RWPE1 (cell line): ENCODE results near the gene ATXN10.

ENCODE experiments used
- CTCF ChIA-PET: fragments of 350-600 bp; sonication (Branson Sonifier 250); formaldehyde crosslinking; extraction: SDS; loops from one replicate; lab custom pipeline; 2021; lab: Yijun Ruan, JAX
- POLR2A ChIA-PET: fragments of 400-600 bp; formaldehyde crosslinking; extraction: SDS; loops from one replicate; lab custom pipeline; 2020; ENCODE audit warnings: antibody characterized with exemption; ENCODE audit not compliant: low non-redundant PET; lab: Yijun Ruan, JAX
- DNase-seq: peaks from one replicate; pipeline ENCODE4 v3.0.0; 2012; ENCODE audit warnings: low spot score
- H3K27ac ChIP-seq: fragments of 450-650 bp; 2 replicates; pipeline ENCODE4 v1.5.1; 2017
- CTCF ChIP-seq: fragments of 450-650 bp; conservative IDR thresholded peaks from 2 replicates; pipeline ENCODE4 v1.5.1; 2017; ENCODE audit warnings: low read depth, mild to moderate bottlenecking

The ATXN10 gene

DNA sequence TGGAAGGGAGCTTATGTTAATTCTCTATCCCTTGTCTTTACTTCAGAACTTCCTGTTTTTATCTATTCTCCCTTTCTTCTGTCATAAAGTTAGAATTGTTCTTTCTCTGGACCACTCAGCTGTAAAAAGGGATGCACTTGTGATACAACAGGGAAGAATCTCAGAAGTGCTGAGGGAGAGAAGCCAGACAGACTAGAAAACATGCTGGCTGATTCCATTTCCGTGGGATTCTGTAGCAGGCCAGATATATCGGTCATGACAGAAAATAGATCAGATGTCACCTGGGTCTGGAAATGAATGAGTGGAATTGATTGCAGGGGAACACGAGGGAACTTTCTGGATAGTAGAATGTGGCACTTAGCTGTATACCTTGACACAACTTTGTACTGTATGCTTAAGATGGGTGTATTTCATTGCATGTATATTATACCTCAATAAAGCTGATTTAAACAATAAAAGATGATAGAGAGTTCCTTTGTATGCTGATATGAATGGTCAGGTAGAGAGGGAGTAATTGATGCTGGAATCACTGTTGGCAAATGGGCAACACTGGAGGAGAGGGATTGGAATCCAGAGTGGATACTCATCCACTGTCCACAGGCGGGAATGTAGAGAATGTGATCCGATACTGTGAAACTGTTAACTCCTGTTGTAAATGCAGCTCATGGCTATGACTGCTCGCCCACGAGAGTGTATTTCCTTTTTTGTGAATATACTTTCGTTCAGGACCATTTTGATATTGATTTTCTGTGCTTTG is 59.6 kb downstream of the ATXN10 start:
- no peak for TF ChIP-seq CTCF
- ChIA-PET POLR2A (no interaction called here), CTCF (interaction anchor here (1.1 kb wide), 1 partner anchor 13 kb away, joined by 4 read pairs; no protein-coding TSS in a partner anchor)

DNA sequence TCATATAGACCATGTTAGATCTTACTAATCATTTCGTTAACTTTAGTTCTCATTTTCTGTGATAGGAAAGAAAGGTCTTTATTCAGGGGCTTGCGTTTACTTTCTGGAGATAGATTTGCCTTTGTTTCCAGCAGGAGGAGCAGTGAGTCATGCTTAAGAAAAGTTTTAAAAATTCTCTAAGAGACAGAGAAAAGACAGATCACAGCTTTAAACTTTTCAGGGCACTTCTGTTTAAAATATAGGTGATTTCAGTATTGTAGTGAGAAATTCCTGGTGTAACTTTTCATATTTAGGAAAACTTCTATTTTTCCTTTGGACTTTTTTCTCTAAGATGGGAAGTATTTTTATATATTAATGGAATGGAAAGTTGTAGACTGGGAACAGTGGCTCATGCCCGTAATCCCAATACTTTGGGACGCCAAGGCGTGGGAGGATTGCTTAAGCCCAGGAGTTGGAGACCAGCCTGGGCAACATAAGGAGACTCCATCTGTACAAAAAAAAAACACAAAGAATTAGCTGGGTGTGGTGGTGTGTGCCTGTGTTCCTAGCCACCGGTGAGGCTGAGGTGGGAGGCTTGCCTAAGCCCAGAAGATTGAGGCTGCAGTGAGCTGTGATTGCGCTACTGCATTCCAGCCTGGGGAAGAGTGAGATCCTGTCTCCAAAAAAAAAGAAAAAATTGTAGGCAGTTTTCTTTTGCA is 60.3 kb downstream of the ATXN10 start:
- DNase-seq: no peak
- CTCF ChIA-PET: interaction anchor here (0.6 to 1.1 kb wide), 2 partner anchors 12 to 98 kb away, joined by 3 to 4 read pairs; no protein-coding TSS in a partner anchor

More for the DNA sequence above, 59.6 kb downstream of the ATXN10 start:
- H3K27ac ChIP-seq: no peak overlapping the region
- DNase-seq: no peak

DNA sequence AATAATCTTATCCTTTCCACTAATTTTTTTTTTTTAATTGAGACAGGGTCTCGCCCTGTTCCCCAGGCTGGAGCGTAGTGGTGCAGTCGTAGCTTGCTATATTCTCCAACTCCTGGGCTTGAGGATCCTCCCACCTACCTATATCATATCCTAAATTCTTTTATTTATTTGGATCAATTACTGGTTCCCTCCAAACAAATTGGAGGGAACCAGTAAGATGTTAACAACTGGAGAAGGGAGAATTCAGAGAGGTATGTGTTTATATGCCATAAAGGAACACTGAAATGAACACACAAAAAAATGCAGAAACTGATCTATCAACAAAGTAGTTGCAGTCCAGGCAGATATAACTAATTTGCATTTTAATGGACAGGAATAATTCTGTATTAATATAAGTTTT is 63.6 kb downstream of the ATXN10 start:
- no peak for TF ChIP-seq CTCF
- no peak for DNase-seq
- ChIA-PET CTCF (no interaction called here), POLR2A (no interaction called here)
- H3K27ac ChIP-seq: no peak overlapping the region

More for the DNA sequence above, 60.3 kb downstream of the ATXN10 start:
- H3K27ac ChIP-seq: no peak overlapping the region
- POLR2A ChIA-PET: no interaction called here
- TF ChIP-seq CTCF: 0 out of 2 replicates have a peak, but pooled peaks have one; percentile 18

- POLR2A ChIA-PET: no interaction called here
Measured at GRCh38 chr22:45738206-45738605, 66.6 kb downstream of the ATXN10 start.

DNA sequence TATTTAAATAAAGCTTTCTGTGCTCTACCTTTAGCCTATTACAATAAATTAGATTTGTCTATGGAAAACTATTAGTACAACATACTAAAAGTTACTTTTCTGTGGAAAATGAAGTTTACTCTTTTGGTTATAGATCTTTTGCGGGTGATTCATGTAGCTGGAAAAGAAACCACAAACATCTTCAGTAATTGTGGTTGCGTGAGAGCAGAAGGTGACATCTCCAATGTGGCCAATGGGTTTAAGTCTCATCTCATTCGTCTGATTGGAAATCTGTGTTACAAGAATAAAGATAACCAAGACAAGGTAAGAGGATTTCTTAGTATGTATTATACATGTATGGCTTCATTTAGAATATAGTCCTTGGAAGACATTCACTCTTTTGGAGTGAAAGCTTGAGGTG is 68.6 kb downstream of the ATXN10 start:
- CTCF ChIA-PET: no interaction called here
- no peak for DNase-seq
- POLR2A ChIA-PET: no interaction called here
- TF ChIP-seq CTCF: no peak
- H3K27ac ChIP-seq: no peak overlapping the region

More at GRCh38 chr22:45738206-45738605, 66.6 kb downstream of the ATXN10 start:
- H3K27ac ChIP-seq: no peak overlapping the region
- CTCF ChIA-PET: no interaction called here
- DNase-seq: no peak
- TF ChIP-seq CTCF: no peak

DNA sequence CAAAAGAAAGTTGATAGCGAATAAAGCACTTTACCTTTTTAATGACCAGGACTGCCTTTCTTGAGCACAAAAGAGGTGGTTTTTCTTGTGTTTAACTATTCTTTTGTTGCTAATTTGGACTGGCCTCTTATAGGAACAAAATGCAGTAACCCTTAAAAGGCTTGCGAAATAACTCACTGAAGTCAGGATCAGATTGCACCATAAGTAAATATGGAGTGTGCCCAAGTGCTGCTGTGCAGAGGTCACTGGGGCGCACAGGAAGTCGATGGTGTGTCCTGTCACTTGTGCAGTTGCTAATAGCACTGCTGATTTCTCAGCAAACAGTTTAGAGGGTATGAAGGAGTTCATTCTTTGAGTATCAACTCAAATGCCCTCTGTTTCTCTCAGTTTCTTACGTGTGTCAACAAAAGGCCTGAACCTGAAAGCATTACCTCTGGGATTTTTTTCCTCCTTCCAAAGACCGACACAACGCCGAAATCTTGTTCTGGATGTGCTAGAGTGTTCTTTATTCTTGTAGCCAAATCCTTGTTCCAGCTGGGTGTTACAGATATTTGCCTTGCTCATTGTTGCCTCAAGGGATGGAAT is 71.3 kb downstream of the ATXN10 start:
- DNase-seq: peak; percentile 11
- no peak for TF ChIP-seq CTCF
- H3K27ac ChIP-seq: no peak overlapping the region
- ChIA-PET POLR2A (no interaction called here), CTCF (no interaction called here)
